ENCODE data around the gene FHIP1A. TPM values are rescaled to one million over a fixed set of nuclear protein-coding genes. Genes with fewer than 3 reads are reported as not detected.
"Not testable (repeated sequence)": the region's sequence is repeated elsewhere in the genome, so short reads cannot be mapped to it uniquely, and the experiment has no call there.

Gene FHIP1A
- total RNA-seq, 2 donors from 2014 or later, result 20.2 to 22.1 TPM

GRCh38 chr4:151376540-151376939 is 32.4 kb upstream of the FHIP1A start:
- no peak for DNase-seq (ENCODE audit: low spot score)
- 71% methylated on average over 1 of the region's 1 CpG for WGBS
- no peaks in the 10 kb centered on the region for H3K36me3 ChIP-seq
- no peaks in the 10 kb centered on the region for H3K9me3 ChIP-seq
- no peaks in the 10 kb centered on the region for H3K27me3 ChIP-seq (replicated peaks; ENCODE audit: insufficient read depth)
- intact Hi-C loops (cut with DNase I), result no loop called here
- no peak overlapping the region for H3K27ac ChIP-seq
- TF ChIP-seq POLR2A (IDR thresholded peaks at IDR 0.05) (no peak), CTCF (IDR thresholded peaks at IDR 0.05) (no peak), POLR2AphosphoS5 (IDR thresholded peaks at IDR 0.05) (no peak)
- H3K4me3 ChIP-seq, result no peak overlapping the region
- no peaks in the 10 kb centered on the region for H3K4me1 ChIP-seq (replicated peaks)

GRCh38 chr4:151389311-151389710 is 19.7 kb upstream of the FHIP1A start:
- Histone ChIP-seq H3K9me3 (no peaks in the 10 kb centered on the region), H3K36me3 (no peaks in the 10 kb centered on the region), H3K27me3 (replicated peaks; ENCODE audit: insufficient read depth) (no peaks in the 10 kb centered on the region), H3K27ac (no peak overlapping the region), H3K4me1 (replicated peaks) (no peaks in the 10 kb centered on the region), H3K4me3 (no peak overlapping the region)
- intact Hi-C loops (cut with DNase I), result no loop called here
- WGBS, result 94% methylated on average over 2 of the region's 2 CpGs
- DNase-seq (ENCODE audit: low spot score), result no peak
- TF ChIP-seq POLR2A (IDR thresholded peaks at IDR 0.05) (no peak), CTCF (IDR thresholded peaks at IDR 0.05) (no peak), POLR2AphosphoS5 (IDR thresholded peaks at IDR 0.05) (no peak)

- WGBS, result 87% methylated on average over 2 of the region's 2 CpGs
Measured at GRCh38 chr4:151389799-151390198, 19.2 kb upstream of the FHIP1A start.

GRCh38 chr4:151395873-151396272 is 13.1 kb upstream of the FHIP1A start:
- DNase-seq (ENCODE audit: low spot score), result no peak
- Histone ChIP-seq H3K27me3 (replicated peaks; ENCODE audit: insufficient read depth) (no peaks in the 10 kb centered on the region), H3K9me3 (no peaks in the 10 kb centered on the region), H3K36me3 (no peaks in the 10 kb centered on the region), H3K27ac (no peak overlapping the region), H3K4me3 (no peak overlapping the region), H3K4me1 (replicated peaks) (no peaks in the 10 kb centered on the region)
- no peak for TF ChIP-seq CTCF (IDR thresholded peaks at IDR 0.05)
- TF ChIP-seq POLR2AphosphoS5 (IDR thresholded peaks at IDR 0.05), result no peak
- TF ChIP-seq POLR2A (IDR thresholded peaks at IDR 0.05), result no peak
- intact Hi-C loops (cut with DNase I), result no loop called here

More at GRCh38 chr4:151389799-151390198, 19.2 kb upstream of the FHIP1A start:
- intact Hi-C loops (cut with DNase I), result loop anchor here (5.0 kb wide), 1 partner anchor 48 kb away; no protein-coding TSS in a partner anchor
- not testable (repeated sequence) for H3K9me3 ChIP-seq; DNase-seq (ENCODE audit: low spot score); H3K4me1 ChIP-seq (replicated peaks); H3K36me3 ChIP-seq; H3K4me3 ChIP-seq; H3K27me3 ChIP-seq (replicated peaks; ENCODE audit: insufficient read depth); H3K27ac ChIP-seq

- H3K27me3 ChIP-seq (replicated peaks; ENCODE audit: insufficient read depth), result no peaks in the 10 kb centered on the region
- TF ChIP-seq POLR2AphosphoS5 (IDR thresholded peaks at IDR 0.05) (no peak), POLR2A (IDR thresholded peaks at IDR 0.05) (no peak), CTCF (IDR thresholded peaks at IDR 0.05) (no peak)
- H3K4me3 ChIP-seq, result no peak overlapping the region
- intact Hi-C loops (cut with DNase I), result no loop called here
- no peaks in the 10 kb centered on the region for H3K9me3 ChIP-seq
- 100% methylated on average over 3 of the region's 3 CpGs for WGBS
- no peak overlapping the region for H3K27ac ChIP-seq
- H3K36me3 ChIP-seq, result no peaks in the 10 kb centered on the region
- H3K4me1 ChIP-seq (replicated peaks), result no peaks in the 10 kb centered on the region
- DNase-seq (ENCODE audit: low spot score), result no peak
Measured at GRCh38 chr4:151400343-151400742, 8.6 kb upstream of the FHIP1A start.

Measured in prostate gland (tissue), 2 donors.